ENCODE measurements around the gene ZNF433.
A peak's percentile ranks its signal among the peaks of the same experiment; 100 is the strongest.

The ZNF433 gene

DNA sequence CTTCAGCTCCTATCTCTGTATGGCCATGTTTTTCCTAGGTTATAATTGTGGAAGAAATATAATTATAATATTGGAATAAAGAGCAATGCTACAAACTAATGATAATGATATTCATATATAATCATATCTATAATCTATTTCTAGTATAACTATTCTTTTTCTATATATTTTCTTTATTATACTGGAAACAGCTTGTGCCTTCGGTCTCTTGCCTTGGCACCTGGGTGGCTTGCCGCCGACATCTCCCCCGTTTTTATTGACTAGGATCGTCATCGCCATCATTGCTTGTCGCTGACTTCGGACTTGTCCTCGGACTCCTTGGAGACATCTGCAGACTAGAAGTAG, 46.4 kb downstream of the ZNF433 start:
- DNase-seq (ENCODE audit: low read depth): no peak

DNA sequence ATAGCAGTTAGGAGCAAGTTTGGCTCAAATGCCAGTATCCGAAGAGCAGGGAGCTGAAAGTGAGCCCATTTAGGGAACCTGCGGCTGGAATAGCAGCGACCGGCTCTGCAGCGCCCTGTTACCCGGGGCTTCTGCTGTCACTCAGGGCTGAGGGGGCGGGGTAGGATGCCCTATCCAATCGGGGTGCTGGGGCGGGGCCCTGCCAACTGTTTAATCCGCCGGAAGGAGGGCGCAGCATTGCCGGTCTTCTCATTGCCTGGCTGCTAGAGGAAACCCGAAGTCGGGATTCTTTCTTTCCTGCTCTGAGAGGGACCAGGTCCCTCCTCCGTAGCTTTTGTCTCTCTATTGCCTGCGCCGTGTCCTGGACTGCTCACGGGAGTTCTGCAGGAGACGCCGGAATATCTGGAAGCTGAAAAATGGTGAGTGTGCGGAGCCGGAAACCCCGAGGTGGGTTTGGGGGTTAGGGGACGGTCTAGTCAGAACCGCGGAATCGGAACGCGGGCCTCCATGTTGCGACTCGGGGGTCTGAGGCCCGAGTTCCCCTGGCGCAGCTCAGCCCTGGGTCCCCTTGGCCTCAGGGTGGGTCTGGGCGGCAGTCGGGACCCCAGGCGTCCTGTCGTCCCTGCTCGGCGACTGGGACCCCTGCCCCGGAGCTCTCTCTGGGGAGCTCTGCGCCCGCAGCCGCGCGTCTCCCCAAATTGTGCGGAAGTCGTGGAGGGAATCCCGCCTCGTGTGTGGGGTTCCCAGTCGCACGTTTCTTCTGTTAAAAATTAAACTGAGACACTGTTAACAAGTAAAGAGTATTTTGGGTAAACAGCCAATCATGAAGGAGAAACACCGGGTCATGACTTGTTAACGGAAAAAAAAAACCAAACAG, 47.8 kb downstream of the ZNF433 start:
- DNase-seq (ENCODE audit: low read depth): peak; percentile 93

DNA sequence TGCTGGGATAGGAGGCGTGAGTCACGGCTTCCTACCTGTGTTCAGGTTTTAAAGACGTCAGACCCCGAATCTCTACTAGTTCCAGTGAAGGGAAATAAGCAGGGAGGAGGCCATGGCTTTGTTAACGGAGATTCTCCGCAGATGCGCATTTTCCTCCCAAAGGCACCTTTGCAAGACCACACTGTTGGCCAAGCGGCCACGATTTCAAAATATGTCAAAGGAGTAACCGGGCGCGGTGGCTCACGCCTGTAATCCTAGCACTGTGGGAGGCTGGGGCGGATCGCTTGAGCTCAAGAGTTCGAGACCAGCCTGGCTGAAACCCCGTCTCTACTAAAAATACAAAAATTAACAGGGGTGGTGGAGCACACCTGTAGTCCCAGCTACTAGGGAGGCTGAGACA, 48.7 kb downstream of the ZNF433 start:
- no peak for DNase-seq (ENCODE audit: low read depth)

DNA sequence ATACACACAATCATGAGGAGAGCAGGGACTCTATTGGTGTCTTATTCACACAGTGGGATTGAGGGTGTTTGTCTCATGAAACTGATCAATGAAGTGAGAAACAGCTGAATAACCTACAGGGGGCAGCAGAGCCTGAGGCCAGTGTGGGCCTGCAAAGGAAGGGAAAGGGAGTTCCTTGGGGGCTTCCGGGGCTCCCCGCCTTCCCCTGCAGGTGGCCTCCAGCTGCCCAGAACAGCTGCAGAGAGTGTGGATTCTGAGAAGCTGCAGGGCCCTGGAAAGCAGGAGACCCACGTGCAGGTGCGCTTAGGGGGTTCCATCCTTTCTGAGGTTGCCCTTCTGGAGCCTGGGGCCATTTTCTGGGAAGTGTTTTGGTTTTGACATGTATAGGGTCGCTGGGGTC, 50.5 kb downstream of the ZNF433 start:
- no peak for DNase-seq (ENCODE audit: low read depth)

DNA sequence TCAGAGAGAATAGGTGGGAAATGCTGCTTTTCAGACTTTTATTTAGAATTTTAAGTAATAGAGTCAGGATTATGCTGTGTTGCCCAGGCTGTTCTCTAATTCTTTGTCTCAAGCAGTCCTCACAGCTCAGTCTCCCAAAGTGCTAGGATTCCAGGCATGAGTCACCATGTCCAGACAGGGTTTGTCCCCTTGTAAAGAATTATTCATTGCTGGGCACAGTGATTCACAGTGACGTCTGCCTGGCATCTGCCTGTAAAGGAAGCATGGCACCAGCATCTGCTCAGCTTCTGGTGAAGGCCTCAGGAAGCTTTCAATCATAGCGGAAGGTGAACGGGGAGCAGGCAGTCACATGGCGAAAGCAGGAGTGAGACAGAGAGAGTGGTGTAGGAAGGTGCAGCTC, 53.0 kb downstream of the ZNF433 start:
- no peak for DNase-seq (ENCODE audit: low read depth)

DNA sequence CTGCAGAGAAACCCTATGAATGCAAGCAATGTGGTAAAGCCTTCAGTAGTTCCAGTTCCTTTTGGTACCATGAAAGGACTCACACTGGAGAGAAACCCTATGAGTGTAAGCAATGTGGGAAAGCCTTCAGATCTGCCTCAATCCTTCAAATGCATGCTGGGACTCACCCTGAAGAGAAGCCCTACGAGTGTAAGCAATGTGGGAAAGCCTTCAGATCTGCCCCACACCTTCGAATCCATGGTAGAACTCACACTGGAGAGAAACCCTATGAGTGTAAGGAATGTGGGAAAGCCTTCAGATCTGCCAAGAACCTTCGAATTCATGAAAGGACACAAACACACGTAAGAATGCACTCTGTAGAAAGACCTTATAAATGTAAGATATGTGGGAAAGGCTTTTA, 56.0 kb downstream of the ZNF433 start:
- no peak for DNase-seq (ENCODE audit: low read depth)

DNA sequence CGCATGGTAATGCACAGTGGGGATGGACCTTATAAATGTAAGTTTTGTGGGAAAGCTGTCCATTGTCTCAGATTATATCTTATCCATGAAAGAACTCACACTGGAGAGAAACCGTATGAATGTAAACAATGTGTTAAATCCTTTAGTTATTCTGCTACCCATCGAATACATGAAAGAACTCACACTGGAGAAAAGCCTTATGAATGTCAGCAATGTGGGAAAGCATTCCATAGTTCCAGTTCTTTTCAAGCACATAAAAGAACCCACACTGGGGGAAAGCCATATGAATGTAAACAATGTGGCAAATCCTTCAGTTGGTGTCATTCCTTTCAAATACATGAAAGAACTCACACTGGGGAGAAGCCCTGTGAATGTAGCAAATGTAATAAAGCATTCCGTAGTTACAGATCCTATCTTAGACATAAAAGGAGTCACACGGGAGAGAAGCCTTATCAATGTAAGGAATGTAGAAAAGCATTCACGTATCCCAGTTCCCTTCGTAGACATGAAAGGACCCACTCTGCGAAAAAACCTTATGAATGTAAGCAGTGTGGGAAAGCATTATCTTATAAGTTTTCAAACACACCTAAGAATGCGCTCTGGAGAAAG, 56.9 kb downstream of the ZNF433 start:
- no peak for DNase-seq (ENCODE audit: low read depth)

DNA sequence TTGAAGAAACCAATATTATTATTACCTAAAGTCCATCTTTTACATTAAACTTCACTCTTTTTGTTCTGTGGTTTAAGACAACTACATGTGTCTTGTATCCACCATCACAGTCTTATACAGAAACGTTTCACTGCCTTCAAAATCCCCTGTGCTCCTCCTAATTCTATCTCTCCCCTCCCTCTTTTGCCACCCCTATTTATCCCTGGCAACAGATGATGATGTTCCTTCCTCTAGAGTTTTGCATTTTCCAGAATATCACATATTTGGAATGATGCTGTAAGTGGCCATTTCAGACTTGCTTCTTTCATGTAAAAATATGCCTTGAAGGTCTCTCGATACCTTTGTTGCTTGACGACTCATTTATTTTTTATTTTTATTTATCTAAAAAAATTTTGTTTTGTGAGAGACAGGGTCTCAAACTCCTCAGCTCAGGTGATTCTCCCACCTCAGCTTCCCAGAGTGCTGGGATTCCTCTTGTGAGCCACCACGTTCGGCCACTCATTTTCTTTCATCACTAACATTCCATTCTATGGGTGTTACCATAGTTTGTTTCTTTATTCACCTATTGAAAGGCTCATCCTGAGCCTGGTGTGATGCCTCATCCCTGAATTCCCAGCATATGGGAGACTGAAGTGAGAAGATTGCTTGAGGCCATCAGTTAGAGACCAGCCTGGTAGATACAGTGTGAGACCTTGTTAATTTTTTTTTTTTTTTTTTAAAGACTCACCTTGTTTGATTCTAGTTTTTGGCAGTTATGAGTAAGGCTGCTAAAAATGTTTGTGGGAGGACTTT, 62.3 kb downstream of the ZNF433 start:
- DNase-seq (ENCODE audit: low read depth): no peak

DNA sequence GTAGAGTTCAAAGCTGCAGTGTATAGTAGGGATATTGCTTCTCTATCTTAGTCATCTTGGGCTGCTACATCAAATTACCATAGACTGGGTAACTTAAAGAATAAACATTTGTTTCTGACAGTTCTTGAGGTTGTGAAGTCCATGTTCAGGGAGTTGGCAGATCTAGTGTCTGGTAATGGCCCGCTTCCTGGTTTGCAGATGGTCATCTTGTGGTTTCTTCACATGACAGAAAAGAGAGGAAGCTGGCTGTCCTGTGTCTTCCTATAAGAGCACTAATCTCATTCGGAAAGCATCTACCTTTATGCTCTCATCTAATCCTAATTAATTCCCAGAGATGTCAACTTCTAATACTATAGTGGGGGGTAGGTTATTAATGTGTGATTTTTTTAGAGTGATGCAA, 64.4 kb downstream of the ZNF433 start:
- DNase-seq (ENCODE audit: low read depth): no peak

DNA sequence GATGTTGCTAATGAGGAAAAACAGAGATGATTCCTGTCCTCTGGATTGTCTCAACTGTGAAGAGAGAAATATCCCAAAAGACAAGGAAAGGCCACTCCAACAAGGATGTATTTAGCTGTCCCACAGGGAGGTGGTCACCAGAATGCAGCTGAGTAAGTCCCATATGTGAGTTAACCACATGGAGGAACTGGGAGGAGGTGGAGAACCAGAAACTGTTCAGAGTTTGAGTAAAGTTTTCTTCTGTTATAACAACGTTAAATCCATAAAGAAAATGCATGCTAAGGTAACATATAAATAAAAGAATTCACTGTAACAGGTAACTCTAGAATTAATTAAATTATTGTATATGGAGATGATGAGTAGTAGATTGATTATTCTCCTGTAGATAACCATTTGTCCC, 65.3 kb downstream of the ZNF433 start:
- no peak for DNase-seq (ENCODE audit: low read depth)

DNA sequence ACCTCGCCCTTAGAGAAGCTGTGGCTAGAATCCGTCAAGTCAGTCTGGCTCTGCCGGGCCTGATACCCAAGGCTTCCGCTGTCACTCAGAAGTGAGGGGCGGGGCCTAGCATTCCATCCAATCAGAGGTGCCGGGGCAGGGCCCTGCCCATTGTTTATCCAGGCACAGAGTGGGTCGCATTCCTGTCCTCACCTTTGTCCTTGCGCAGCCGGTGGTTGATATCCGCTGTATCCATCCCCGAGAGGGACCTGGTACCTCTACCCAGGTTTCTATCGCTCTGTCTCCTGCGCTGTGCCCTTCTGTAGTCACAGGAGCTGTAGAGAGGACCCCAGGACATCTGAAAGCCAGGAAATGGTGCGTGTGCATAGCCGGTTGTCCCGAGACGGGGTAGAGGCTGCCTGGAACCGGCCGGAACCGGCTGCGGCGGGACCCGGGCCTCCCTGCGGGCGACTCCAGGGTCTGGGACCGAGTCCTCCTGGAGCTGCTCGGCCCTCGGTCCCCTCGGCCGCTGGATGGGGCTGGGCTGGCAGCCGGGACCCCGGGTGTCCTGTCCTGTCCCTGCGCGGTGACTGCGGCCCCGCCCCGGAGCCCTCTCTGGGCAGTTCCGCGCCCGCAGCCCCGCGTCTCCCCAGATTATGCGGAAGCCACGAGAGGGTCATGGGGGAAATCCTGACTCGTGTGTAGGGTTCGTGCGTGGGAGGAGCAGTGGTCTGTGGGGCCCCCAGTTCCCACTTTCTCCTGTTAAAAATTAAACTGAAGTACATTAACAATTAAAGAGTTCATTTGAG, 70.4 kb downstream of the ZNF433 start, which contains the start of gene ZNF763:
Gene ZNF763, plus strand, starts transcription at position 183 of the 788 bp plus-strand sequence. Its CDS starts 169 bp downstream, at position 352.
- peak; percentile 74 for DNase-seq (ENCODE audit: low read depth)

Data from stromal cell of bone marrow (primary cell).